COLO829 (cell line): ENCODE measurements around the gene YIPF1.
"Not testable (repeated sequence)": the region's sequence is repeated elsewhere in the genome, so short reads cannot be mapped to it uniquely, and the experiment has no call there.

Source experiments
- DNase-seq: peaks from one replicate; pipeline ENCODE4 v3.0.0; 2012; ENCODE audit warnings: low spot score

YIPF1 gene

DNA sequence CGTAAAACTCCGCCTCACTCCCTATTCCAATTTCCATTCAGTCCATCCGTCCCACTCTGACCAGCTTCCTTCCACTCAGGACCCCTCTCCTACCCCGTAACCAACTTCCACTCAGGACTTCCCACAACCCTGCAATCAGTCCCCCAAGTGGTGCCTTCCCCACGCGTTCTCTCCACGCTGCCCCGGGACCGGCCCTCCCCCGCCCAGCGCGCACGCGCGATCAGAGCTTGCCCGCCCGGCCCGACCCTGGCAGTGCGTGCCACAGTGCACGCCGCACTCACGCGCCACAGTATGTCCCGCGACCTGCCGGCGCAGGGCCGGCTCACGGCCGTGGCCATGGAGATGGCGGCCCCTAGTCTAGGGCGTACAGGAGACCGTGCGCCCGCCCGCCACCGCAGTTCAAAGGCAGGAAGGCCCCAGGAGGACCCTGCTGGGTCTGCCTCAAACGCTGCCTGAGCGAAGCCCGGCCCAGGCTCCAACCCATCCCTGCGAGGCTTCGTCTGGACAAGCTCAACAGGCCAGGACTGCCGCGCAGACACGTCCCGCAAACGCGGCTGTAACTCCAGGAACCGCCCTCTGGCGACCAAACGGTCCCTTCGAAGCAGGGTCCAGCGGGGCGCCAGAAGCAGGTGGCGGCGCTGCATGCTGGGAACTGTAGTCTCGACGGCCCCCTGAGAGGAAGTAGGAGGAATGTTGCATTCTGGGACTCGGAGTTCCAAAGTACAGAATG is 51.5 kb downstream of the YIPF1 start, which contains the start of gene NDC1:
TSS of gene NDC1 (minus strand) at position 373 of the 730 bp plus-strand sequence. CDS start at position 338, 35 bp downstream.
- DNase-seq, result peak; percentile 92

DNA sequence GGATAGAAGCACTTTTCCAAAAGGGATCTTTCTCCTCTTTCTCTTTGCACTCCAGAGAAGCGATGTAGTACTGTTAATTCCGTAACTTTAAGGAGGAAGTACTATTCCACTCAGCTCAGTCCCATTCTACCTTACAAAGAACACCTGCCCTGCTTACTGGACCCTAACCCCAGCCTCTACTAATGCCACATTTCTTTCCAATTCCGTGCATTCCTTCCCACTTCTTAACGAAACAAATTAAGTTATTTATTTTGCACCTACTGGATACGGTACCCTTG is 52.0 kb downstream of the YIPF1 start:
- no peak for DNase-seq

DNA sequence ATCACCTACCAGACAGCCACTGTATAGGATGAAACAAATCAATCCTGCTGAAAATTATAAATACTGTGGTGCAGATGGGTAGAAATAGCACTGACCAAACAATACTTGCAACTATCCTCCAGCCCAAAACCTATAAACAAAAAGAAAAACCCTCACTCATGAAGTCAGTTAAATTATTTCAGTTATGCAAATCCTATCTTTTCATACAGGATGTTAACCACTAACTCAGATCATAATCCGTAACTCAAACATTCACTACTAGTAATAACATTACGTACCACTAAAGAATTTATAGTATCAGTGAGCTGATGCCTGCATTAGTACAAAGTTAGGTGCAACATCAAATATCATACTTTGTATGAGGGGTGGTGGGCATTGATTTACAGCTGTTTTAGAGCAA is 54.1 kb downstream of the YIPF1 start:
- DNase-seq, result no peak

DNA sequence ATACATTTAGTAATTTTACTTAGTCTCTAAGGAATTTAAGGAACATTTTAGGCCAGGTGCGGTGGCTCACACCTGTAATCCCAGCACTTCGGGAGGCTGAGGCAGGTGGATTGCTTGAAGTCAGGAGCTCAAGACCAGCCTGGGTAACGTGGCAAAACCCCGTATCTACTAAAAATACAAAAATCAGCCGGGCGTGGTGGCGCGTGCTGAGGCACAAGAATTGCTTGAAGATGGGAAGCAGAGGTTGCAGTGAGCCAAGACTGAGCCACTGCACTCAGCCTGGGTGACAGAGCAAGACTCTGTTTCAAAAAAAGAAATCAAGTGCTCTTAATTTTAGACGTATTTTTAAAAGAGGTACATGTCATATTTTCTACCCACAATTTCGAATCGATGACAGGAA is 54.8 kb downstream of the YIPF1 start:
- no peak for DNase-seq

DNA sequence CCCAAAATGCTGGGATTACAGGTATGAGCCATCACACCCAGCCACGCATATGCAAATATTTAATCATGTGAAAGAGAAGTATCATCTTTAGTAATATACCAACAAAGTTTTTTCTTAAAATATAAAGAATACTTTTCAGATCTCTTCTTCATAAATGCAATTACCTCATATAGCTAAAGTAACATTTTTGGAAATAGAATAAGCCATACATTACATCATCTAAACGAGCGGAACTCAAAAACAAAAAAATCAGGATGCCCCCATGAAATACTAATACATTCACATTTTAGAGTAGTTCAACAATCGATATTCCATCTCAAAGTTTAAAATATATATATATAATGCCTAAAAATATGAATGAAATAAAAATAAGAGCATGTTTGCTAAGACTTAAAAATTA is 56.2 kb downstream of the YIPF1 start:
- no peak for DNase-seq

DNA sequence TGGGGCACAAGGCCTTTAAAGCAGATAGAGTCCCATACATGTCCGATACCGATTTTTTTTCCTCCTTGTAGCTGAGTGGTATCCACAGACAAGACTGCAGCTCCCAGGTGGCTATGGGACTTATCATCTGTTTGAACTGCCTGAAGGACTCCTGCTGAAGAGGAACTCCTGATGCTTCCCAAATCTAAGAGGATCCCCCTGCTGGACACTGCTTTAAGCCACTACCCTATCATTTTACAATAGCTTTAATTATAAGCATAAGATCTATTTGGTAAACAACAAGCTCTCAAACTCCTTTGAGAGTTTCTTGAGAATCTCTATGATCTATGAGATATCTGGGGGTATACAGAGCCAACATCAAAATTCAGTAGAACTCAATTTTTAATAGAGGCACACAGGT is 63.2 kb downstream of the YIPF1 start:
- DNase-seq, result no peak

DNA sequence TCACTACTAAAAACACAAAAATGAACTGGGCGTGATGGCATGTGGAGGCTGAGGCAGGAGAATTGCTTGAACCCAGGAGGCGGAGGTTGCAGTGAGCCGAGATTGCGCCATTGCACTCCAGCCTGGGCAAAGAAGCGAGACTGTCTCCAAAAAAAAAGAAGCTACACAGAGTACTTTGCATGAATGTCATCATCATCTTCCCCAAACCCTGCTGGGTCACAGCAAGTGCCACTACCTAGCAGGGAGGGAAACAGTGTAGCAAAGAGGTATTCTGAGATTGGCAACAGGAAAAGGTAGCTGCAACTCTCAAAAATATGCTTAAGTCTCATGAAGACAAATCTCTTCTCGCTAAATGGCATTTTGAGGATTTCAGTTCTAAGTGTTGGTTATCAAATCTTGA is 64.3 kb downstream of the YIPF1 start:
- no peak for DNase-seq

DNA sequence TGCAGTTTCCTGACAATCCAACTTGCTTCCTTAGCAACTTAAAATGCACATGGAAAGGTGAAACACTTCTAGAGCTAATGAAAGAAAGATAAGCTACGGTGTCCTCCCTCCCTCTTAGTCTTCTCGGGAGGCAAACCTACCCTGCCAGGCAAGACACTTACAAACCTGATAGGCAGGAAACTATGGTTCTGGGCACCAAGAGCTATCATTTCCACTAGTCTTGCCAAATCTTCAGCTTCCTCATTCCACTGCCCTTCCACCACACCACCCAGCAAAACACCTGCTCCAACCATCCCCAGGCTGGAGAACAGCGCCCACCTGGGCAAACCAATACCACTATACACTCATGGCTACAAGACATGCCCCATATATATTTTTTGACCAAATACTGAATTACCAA is 66.7 kb downstream of the YIPF1 start:
- no peak for DNase-seq

DNA sequence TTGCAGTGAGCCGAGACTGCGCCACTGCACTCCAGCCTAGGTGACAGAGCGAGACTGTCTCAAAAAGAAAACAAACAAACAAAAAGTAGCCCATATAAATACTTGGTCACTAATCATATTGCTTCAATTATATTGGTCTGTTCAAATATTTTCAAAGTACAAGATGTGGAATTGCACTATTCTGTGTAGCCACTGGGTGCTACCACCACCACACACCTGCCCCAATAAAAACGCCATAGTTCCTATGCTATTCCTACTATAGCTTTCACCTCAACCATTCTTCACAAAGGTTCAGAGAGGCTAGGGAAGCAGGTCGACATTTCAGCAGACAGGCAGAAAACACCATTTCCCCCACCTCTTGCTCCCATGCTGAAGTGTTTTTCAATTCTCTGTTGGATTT is 68.2 kb downstream of the YIPF1 start:
- DNase-seq, result no peak

DNA sequence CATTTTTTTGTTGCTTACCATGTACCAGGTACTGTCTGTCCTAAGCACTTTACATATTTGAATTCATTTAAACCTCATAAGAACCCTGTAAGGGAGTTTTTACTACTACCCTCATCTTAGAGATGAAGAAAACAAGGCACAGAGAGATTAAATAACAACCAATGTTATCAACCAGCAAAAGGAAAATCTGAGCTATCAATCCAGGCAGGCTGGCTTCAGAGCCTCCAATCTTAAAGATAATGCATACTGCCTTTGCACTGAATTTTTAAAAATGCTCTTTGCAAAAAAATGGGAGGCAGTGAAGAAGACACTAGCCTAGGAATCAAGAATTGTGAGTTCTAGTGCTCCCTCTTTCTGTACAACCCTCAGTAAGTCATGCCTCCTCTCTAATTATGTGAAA is 70.2 kb downstream of the YIPF1 start:
- DNase-seq, result no peak

DNA sequence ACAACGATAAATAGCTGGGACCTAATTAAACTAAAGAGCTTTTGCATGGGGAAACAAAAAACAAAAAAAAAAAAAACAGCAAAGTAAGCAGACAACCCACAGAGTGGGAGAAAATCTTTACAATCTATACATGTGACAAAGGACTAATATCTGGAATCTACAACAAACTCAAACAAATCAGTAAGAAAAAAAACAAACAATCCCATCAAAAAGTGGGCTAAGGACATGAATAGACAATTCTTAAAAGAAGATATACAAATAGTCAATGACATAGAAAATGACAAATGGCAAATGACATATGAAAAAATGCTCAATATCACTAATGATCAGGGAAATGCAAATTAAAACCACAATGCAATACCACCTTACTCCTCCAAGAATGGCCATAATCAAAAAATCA is 73.0 kb downstream of the YIPF1 start:
- DNase-seq, result not testable (repeated sequence)

DNA sequence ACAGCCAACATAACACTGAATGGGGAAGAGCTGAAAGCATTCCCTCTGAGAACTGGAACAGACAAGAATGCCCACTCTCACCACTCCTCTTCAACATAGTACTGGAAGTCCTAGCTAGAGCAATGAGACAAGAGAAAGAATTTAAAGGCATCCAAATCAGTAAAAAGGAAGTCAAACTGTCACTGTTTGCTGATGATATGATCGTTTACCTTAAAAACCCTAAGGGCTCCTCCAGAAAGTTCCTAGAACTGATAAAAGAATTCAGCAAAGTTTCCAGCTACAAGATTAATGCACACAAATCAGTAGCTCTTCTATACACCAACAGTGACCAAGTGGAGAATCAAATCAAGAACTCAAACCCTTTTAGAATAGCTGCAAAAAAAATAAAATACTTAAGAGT is 74.1 kb downstream of the YIPF1 start:
- not testable (repeated sequence) for DNase-seq

DNA sequence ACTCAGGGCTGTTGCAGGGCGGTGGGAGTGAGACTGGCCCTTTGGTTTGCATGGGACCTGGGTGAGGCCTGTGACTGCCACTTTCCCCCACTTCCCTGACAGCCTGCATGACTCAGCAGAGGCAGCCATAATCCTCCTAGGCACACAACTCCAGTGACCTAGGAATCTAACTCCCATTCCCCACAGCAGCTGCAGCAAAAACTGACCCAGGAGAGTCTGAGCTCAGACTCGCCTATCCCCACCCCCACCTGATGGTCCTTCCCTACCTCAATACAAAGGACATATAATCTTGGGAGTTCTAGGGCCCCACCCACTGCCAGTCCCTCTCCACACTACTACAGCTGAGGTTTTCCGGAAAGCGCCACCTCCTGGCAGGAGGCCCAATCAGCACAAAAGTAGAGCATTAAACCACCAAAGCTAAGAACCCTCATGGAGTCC is 78.2 kb downstream of the YIPF1 start:
- no peak for DNase-seq

DNA sequence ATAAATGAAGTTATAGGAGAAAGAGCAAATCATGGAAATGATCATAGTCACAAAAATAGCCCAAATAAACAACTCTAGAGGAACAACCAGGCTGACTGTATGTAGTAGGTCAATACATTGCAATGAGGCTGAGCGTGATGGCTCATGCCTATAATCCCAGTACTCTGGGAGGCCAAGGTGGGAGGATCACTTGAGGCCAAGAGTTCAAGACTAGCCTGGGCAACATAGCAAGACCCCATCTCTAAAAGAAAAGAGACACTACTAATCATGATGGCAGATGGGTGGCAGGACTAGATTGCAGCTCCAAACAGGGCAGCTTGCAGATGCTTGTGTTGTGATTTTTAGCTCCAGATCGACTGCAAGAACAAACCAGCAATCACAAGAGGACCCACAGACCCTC is 79.1 kb downstream of the YIPF1 start:
- DNase-seq, result no peak

DNA sequence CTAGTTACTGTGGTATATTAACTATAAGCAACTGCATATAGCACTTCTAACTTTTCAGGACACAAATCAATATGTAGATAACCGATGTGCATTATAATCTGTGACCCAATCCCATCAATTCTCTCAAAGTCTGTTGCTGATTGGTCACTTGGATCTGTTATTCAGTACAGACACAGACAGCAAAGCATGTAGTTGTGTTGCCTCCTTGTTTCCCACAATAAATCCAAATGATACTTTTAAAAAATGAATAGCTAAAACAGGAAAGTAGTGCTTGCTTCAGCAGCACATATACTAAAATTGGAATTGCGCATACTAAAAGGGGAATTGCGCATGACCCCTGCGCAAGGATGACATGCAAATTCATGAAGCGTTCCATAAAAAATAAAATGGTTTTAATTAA is 79.6 kb downstream of the YIPF1 start:
- DNase-seq, result no peak

DNA sequence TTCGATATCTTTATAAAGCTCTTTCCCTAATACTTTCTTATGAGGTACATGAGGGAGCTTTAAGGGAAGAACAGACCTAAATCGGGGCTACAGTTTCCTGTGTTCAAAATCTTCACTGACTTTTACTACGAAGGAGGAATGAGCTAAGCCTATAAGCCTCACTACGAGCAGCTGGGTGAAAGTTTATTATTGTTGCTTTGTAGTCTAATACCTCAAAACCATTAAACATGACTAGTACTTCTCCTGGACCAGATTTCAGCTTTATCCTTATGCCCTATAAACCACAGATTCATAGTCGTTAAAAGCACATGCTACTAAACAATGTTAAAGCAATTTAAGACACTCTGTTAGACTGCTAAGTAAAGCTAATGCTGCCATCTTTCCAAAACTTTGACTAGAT is 81.7 kb downstream of the YIPF1 start:
- DNase-seq, result no peak

DNA sequence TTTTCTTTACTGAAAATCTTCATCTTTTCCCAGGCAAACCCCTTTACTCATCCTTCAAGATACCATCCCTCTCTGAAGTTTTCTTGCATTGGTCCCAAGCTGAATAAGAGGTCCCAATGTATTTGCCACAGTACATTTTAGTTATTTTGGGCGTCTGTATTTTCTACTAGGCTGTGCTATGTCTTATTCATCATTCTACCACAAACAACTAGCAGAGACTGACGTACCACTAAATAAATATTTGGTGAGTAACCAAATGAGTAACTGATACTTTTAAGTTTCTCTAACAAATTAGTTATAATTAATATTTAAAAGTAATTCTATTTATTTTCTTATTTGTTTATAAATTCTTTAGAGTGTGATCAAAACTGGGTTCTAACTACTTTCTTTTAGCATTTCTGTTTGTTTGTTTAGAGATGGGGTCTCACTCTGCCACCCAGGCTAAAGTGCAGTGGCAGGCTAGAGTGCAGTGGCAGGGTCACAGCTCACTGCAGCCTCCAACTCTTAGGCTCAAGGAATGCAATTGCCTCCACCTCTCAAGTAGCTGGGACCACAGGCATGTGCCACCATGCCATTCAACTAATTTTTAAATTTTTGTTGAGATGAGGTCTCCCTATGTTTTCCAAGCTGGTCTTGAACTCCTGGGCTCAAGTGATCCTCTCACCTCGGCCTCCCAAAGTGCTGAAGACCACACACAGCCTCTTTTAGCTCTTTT is 84.6 kb downstream of the YIPF1 start:
- no peak for DNase-seq

DNA sequence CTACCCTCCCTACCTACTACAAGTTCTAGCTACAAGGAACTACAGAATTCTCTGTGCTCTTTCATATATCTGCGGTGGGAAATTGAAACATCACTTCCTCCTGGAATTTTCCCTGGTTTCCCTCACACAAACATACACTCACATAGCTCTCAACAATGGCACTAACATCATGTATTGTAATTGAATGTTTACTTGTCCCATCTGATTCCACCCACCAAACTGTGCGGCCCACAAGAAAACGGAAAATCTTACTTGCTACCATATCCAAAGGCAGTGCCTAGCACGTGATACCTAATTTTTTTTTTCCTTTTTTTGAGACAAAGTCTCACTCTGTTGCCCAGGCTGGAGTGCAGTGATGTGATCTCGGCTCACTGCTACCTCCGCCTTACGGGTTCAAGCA is 85.4 kb downstream of the YIPF1 start:
- no peak for DNase-seq
